ENCODE measurements around the gene CLEC4G. TPM values are rescaled to one million over a fixed set of nuclear protein-coding genes. Genes with fewer than 3 reads are reported as not detected.

Gene CLEC4G
- total RNA-seq (ENCODE audit: low replicate concordance) = not detected in 2 replicates

GRCh38 chr19:7732045-7732444 is at the start of gene CLEC4G:
Gene CLEC4G (minus strand): TSS chr19:7732110. CDS start chr19:7732102, 8 bp downstream.

GRCh38 chr19:7762719-7763293 is 30.9 kb upstream of the CLEC4G start, which contains the start of gene CLEC4M:
Gene CLEC4M (plus strand): TSS chr19:7763243. CDS start chr19:7763267, 24 bp downstream.

GRCh38 chr19:7746903-7747884 is 15.3 kb upstream of the CLEC4G start, which contains the start of gene CD209:
Gene CD209 (minus strand): TSS chr19:7747534. CDS start chr19:7747511, 23 bp downstream.

GRCh38 chr19:7701654-7702457 is 30.1 kb downstream of the CLEC4G start, which contains the start of gene FCER2:
Gene FCER2 (minus strand): TSS chr19:7702131. CDS start chr19:7699760, 2,371 bp downstream.

GRCh38 chr19:7680606-7681339 is 51.1 kb downstream of the CLEC4G start, which contains the start of gene TRAPPC5:
Gene TRAPPC5 (plus strand): TSS chr19:7680833. CDS start chr19:7682254, 1,421 bp downstream.

Other genes with a start within 250 kb of the CLEC4G start
- 1.5 and 2.9 TPM in 2 replicates for gene PEX11G, start 243.1 kb downstream of the CLEC4G start, total RNA-seq (ENCODE audit: low replicate concordance)
- gene ZNF358, start 216.0 kb downstream of the CLEC4G start, total RNA-seq (ENCODE audit: low replicate concordance) = 3.9 and 10.6 TPM in 2 replicates
- gene MCOLN1, start 209.5 kb downstream of the CLEC4G start, total RNA-seq (ENCODE audit: low replicate concordance) = 4.5 and 15.9 TPM in 2 replicates
- 51.8 and 111 TPM in 2 replicates for gene PNPLA6, start 196.4 kb downstream of the CLEC4G start, total RNA-seq (ENCODE audit: low replicate concordance)
- under 0.01 TPM in 1 of 2 replicates, not detected in the other for gene CAMSAP3, start 136.2 kb downstream of the CLEC4G start, total RNA-seq (ENCODE audit: low replicate concordance)
- 23.5 and 24.5 TPM in 2 replicates for gene XAB2, start 102.6 kb downstream of the CLEC4G start, total RNA-seq (ENCODE audit: low replicate concordance)
- 35.3 and 48.3 TPM in 2 replicates for gene PET100, start 102.3 kb downstream of the CLEC4G start, total RNA-seq (ENCODE audit: low replicate concordance)
- not detected in 2 replicates for gene PCP2, start 98.4 kb downstream of the CLEC4G start, total RNA-seq (ENCODE audit: low replicate concordance)
- 17.8 and 37.1 TPM in 2 replicates for gene STXBP2, start 95.0 kb downstream of the CLEC4G start, total RNA-seq (ENCODE audit: low replicate concordance)
- not detected in 2 replicates for gene RETN, start 63.1 kb downstream of the CLEC4G start, total RNA-seq (ENCODE audit: low replicate concordance)
- gene MCEMP1, start 55.0 kb downstream of the CLEC4G start, total RNA-seq (ENCODE audit: low replicate concordance) = not detected in 2 replicates
- 164 and 360 TPM in 2 replicates for gene TRAPPC5, start 51.3 kb downstream of the CLEC4G start, total RNA-seq (ENCODE audit: low replicate concordance)
- gene FCER2, start 30.0 kb downstream of the CLEC4G start, total RNA-seq (ENCODE audit: low replicate concordance) = not detected in 2 replicates
- not detected in 2 replicates for gene CD209, start 15.4 kb upstream of the CLEC4G start, total RNA-seq (ENCODE audit: low replicate concordance)
- gene CLEC4M, start 31.1 kb upstream of the CLEC4G start, total RNA-seq (ENCODE audit: low replicate concordance) = not detected in 2 replicates
- gene EVI5L, start 98.1 kb upstream of the CLEC4G start, total RNA-seq (ENCODE audit: low replicate concordance) = 13.1 and 16.2 TPM in 2 replicates
- not detected in 2 replicates for gene PRR36, start 142.3 kb upstream of the CLEC4G start, total RNA-seq (ENCODE audit: low replicate concordance)
- gene LRRC8E, start 156.4 kb upstream of the CLEC4G start, total RNA-seq (ENCODE audit: low replicate concordance) = 4.3 and 5.6 TPM in 2 replicates
- gene MAP2K7, start 171.8 kb upstream of the CLEC4G start, total RNA-seq (ENCODE audit: low replicate concordance) = 8.1 and 9.4 TPM in 2 replicates
- gene TGFBR3L, start 182.7 kb upstream of the CLEC4G start, total RNA-seq (ENCODE audit: low replicate concordance) = 1.3 TPM in 1 of 2 replicates, not detected in the other
- gene SNAPC2, start 188.2 kb upstream of the CLEC4G start, total RNA-seq (ENCODE audit: low replicate concordance) = 7.3 and 13.7 TPM in 2 replicates
- gene CTXN1, start 194.0 kb upstream of the CLEC4G start, total RNA-seq (ENCODE audit: low replicate concordance) = 0.12 and 2.8 TPM in 2 replicates
- 56.6 and 66.4 TPM in 2 replicates for gene TIMM44, start 211.6 kb upstream of the CLEC4G start, total RNA-seq (ENCODE audit: low replicate concordance)